ENCODE measurements around the gene NDUFA12.

The NDUFA12 gene

GRCh38 chr12:94969424-94969823, 34.1 kb downstream of the NDUFA12 start:
- H3K27ac ChIP-seq = no peak overlapping the region

GRCh38 chr12:94965982-94966630, 37.4 kb downstream of the NDUFA12 start:
- no peak overlapping the region for H3K27ac ChIP-seq
- no peak for TF ChIP-seq CTCF (conservative IDR thresholded peaks at IDR 0.05)

More at GRCh38 chr12:94969424-94969823, 34.1 kb downstream of the NDUFA12 start:
- TF ChIP-seq CTCF (conservative IDR thresholded peaks at IDR 0.05) = no peak

GRCh38 chr12:94963649-94964048, 39.8 kb downstream of the NDUFA12 start:
- no peak for TF ChIP-seq CTCF (conservative IDR thresholded peaks at IDR 0.05)

GRCh38 chr12:94962670-94963069, 40.8 kb downstream of the NDUFA12 start:
- no peak for TF ChIP-seq CTCF (conservative IDR thresholded peaks at IDR 0.05)
- no peak overlapping the region for H3K27ac ChIP-seq

More at GRCh38 chr12:94963649-94964048, 39.8 kb downstream of the NDUFA12 start:
- H3K27ac ChIP-seq = no peak overlapping the region

- TF ChIP-seq CTCF (conservative IDR thresholded peaks at IDR 0.05) = no peak
- H3K27ac ChIP-seq = no peak overlapping the region
These were observed 41.6 kb downstream of the NDUFA12 start for GRCh38 chr12:94961911-94962310.

- TF ChIP-seq CTCF (conservative IDR thresholded peaks at IDR 0.05) = no peak
These were observed 42.2 kb downstream of the NDUFA12 start for GRCh38 chr12:94961256-94961824.

GRCh38 chr12:94957006-94957405, 46.5 kb downstream of the NDUFA12 start:
- no peak for TF ChIP-seq CTCF (conservative IDR thresholded peaks at IDR 0.05)
- no peak overlapping the region for H3K27ac ChIP-seq

More at GRCh38 chr12:94961256-94961824, 42.2 kb downstream of the NDUFA12 start:
- H3K27ac ChIP-seq = no peak overlapping the region

All from VCaP (cell line).